Cardiac muscle cell (in vitro differentiated cells and primary cell): ENCODE data around the gene NCAN. TPM values are rescaled to one million over a fixed set of nuclear protein-coding genes. Genes with fewer than 3 reads are reported as not detected.

Experiments used
- DNase-seq, 2 donors: peaks; one replicate each; pipeline versions ENCODE4 v3.0.0 to v3.0.0-alpha.2; 2010 to 2017; ENCODE audit warnings: low read depth in 1 of 2, low spot score in 1 of 2
- H3K27ac ChIP-seq: fragments of 200-600 bp; sonication (generic); 2 replicates; pipeline ENCODE4 v1.5.1; 2016
- H3K27me3 ChIP-seq: fragments of 200-600 bp; sonication (generic); 2 replicates; pipeline ENCODE4 v1.6.0; 2016; ENCODE audit warnings: control low read depth
- H3K36me3 ChIP-seq: fragments of 200-600 bp; sonication (generic); 2 replicates; pipeline ENCODE4 v1.5.1; 2016; ENCODE audit warnings: control low read depth
- H3K4me1 ChIP-seq: fragments of 200-600 bp; sonication (generic); 2 replicates; pipeline ENCODE4 v1.8.1; 2017; ENCODE audit warnings: low read depth, mild to moderate bottlenecking, mixed run types
- H3K4me3 ChIP-seq: fragments of 200-600 bp; sonication (generic); 2 replicates; pipeline ENCODE4 v1.5.1; 2016; ENCODE audit warnings: mild to moderate bottlenecking
- H3K9me3 ChIP-seq: fragments of 200-600 bp; sonication (generic); 2 replicates; pipeline ENCODE4 v1.5.1; 2017; ENCODE audit warnings: low read depth, mild to moderate bottlenecking, control low read depth
- CTCF ChIP-seq: IDR thresholded peaks from 2 replicates; pipeline ENCODE4 v1.5.1; 2012; ENCODE audit warnings: low read depth, mild to moderate bottlenecking, low read length
- polyA plus RNA-seq: library from polyadenylated mRNA; unstranded; fragments of >200 nt; fragmentation: Nextera tagmentation; extraction: Ambion mirVana; gene quantifications from 2 replicates; pipeline ENCODE4 v1.2.1, GENCODE V29; 2016
- total RNA-seq: library from RNA; depleted of rRNA; stranded (reverse); fragments of >200 nt; gene quantifications from 2 replicates; pipeline ENCODE4 v1.2.3, GENCODE V29; 2016

NCAN gene
- total and polyA plus RNA-seq, 2 experiments from 2014 or later = 0.36 TPM; not detected in 1

- peaks cover 8% of the 10 kb centered on the region for H3K4me1 ChIP-seq
- H3K27ac ChIP-seq = no peak overlapping the region
- no peaks in the 10 kb centered on the region for H3K36me3 ChIP-seq
- no peak overlapping the region for H3K4me3 ChIP-seq
- no peaks in the 10 kb centered on the region for H3K9me3 ChIP-seq
- TF ChIP-seq CTCF = no peak
- peaks cover 35% of the 10 kb centered on the region for H3K27me3 ChIP-seq
- DNase-seq = no peak
Observed at GRCh38 chr19:19207637-19208572, 3.9 kb upstream of the NCAN start.

GRCh38 chr19:19209372-19209771, 2.4 kb upstream of the NCAN start:
- Histone ChIP-seq H3K4me1 (peaks cover 8% of the 10 kb centered on the region), H3K27me3 (peaks cover 50% of the 10 kb centered on the region), H3K4me3 (no peak overlapping the region), H3K36me3 (no peaks in the 10 kb centered on the region), H3K27ac (no peak overlapping the region), H3K9me3 (no peaks in the 10 kb centered on the region)
- TF ChIP-seq CTCF = no peak
- DNase-seq = no peak

GRCh38 chr19:19212916-19213315, 1.2 kb downstream of the NCAN start:
- H3K9me3 ChIP-seq = no peaks in the 10 kb centered on the region
- H3K27ac ChIP-seq = no peak overlapping the region
- TF ChIP-seq CTCF = no peak
- no peak for DNase-seq
- no peak overlapping the region for H3K4me3 ChIP-seq
- peaks cover 54% of the 10 kb centered on the region for H3K27me3 ChIP-seq
- H3K4me1 ChIP-seq = peaks cover 6% of the 10 kb centered on the region
- H3K36me3 ChIP-seq = no peaks in the 10 kb centered on the region

- H3K36me3 ChIP-seq = no peaks in the 10 kb centered on the region
- H3K4me1 ChIP-seq = no peaks in the 10 kb centered on the region
- H3K9me3 ChIP-seq = no peaks in the 10 kb centered on the region
- H3K27me3 ChIP-seq = peaks cover 54% of the 10 kb centered on the region
- no peak for DNase-seq
- TF ChIP-seq CTCF = no peak
- no peak overlapping the region for H3K27ac ChIP-seq
- no peak overlapping the region for H3K4me3 ChIP-seq
Observed at GRCh38 chr19:19213426-19214158, 1.8 kb downstream of the NCAN start.

GRCh38 chr19:19214159-19214490, 2.4 kb downstream of the NCAN start:
- Histone ChIP-seq H3K27me3 (peaks cover 54% of the 10 kb centered on the region), H3K4me3 (no peak overlapping the region), H3K9me3 (no peaks in the 10 kb centered on the region), H3K27ac (no peak overlapping the region), H3K36me3 (no peaks in the 10 kb centered on the region), H3K4me1 (no peaks in the 10 kb centered on the region)
- no peak for TF ChIP-seq CTCF
- DNase-seq = no peak
